Liver (tissue), 9 donors: ENCODE results near the gene LSM12. TPM values are rescaled to one million over a fixed set of nuclear protein-coding genes. Genes with fewer than 3 reads are reported as not detected.
"Not testable (repeated sequence)": the region's sequence is repeated elsewhere in the genome, so short reads cannot be mapped to it uniquely, and the experiment has no call there.

Source experiments
- DNase-seq: peaks from one replicate; pipeline ENCODE4 v3.0.0-alpha.2; 2017; ENCODE audit warnings: low spot score
- H3K27ac ChIP-seq, 2 donors: one replicate each; pipeline ENCODE4 v1.7.0; 2013; ENCODE audit warnings: inconsistent platforms in 2 of 2, low read length in 2 of 2, control low read depth in 1 of 2, low read depth in 1 of 2, mild to moderate bottlenecking in 1 of 2
- H3K27me3 ChIP-seq, 4 donors: one replicate each; pipeline versions ENCODE4 v1.6.1 to v1.7.0; 2013; ENCODE audit warnings: low read length in 3 of 4, inconsistent platforms in 1 of 4, mild to moderate bottlenecking in 1 of 4, moderate library complexity in 1 of 4; ENCODE audit not compliant: control insufficient read depth in 4 of 4, insufficient read depth in 4 of 4
- H3K36me3 ChIP-seq, 4 donors: one replicate each; pipeline versions ENCODE4 v1.6.1 to v1.7.0; 2013; ENCODE audit warnings: low read length in 3 of 4, mild to moderate bottlenecking in 3 of 4, low read depth in 1 of 4, moderate library complexity in 1 of 4; ENCODE audit not compliant: control insufficient read depth in 4 of 4, insufficient read depth in 3 of 4
- H3K4me1 ChIP-seq, 4 donors: one replicate each; pipeline versions ENCODE4 v1.6.1 to v1.7.0; 2013; ENCODE audit warnings: low read length in 3 of 4, mild to moderate bottlenecking in 3 of 4, moderate library complexity in 1 of 4; ENCODE audit not compliant: control insufficient read depth in 4 of 4, insufficient read depth in 4 of 4
- H3K4me3 ChIP-seq, 3 donors: one replicate each; pipeline versions ENCODE4 v1.6.1 to v1.7.0; 2013; ENCODE audit warnings: low read length in 3 of 3, control low read depth in 1 of 3, low read depth in 1 of 3, mild to moderate bottlenecking in 1 of 3
- H3K9ac ChIP-seq, 2 donors: one replicate each; pipeline ENCODE4 v1.7.0; 2013; ENCODE audit warnings: low read length in 2 of 2, mild to moderate bottlenecking in 2 of 2, moderate library complexity in 2 of 2, control low read depth in 1 of 2, low read depth in 1 of 2
- H3K9me3 ChIP-seq, 4 donors: one replicate each; pipeline versions ENCODE4 v1.6.1 to v1.7.0; 2013; ENCODE audit warnings: low read length in 3 of 4; ENCODE audit not compliant: control insufficient read depth in 4 of 4
- CTCF ChIP-seq: fragments of 150-350 bp; IDR thresholded peaks from 2 replicates; pipeline ENCODE4 v1.5.1; 2017; ENCODE audit warnings: improper control_type of control experiment, low read depth, low read length; ENCODE audit not compliant: missing input control
- EGR1 ChIP-seq, 2 donors: IDR thresholded peaks; 2 replicates each; pipeline ENCODE4 v1.6.1; 2016 to 2018; ENCODE audit warnings: antibody characterized with exemption in 2 of 2, low read depth in 2 of 2
- GABPA ChIP-seq, 2 donors: IDR thresholded peaks in 1 of 2; conservative IDR thresholded peaks in 1 of 2; 2 replicates each; pipeline ENCODE4 v1.6.1; 2016; ENCODE audit warnings: antibody characterized with exemption in 2 of 2, mild to moderate bottlenecking in 1 of 2, moderate library complexity in 1 of 2
- HNF4A ChIP-seq, 2 donors: conservative IDR thresholded peaks; 2 replicates each; pipeline ENCODE4 v1.6.1; 2016; ENCODE audit warnings: antibody characterized with exemption in 2 of 2, mild to moderate bottlenecking in 2 of 2
- MAX ChIP-seq: IDR thresholded peaks from 2 replicates; pipeline ENCODE4 v1.6.1; 2016; ENCODE audit warnings: antibody characterized with exemption
- NR2F2 ChIP-seq: IDR thresholded peaks from 2 replicates; pipeline ENCODE4 v1.6.1; 2016; ENCODE audit warnings: antibody characterized with exemption
- RAD21 ChIP-seq, 2 donors: IDR thresholded peaks; 2 replicates each; pipeline ENCODE4 v1.6.1; 2016; ENCODE audit warnings: antibody characterized with exemption in 2 of 2, mild to moderate bottlenecking in 2 of 2
- RXRA ChIP-seq, 2 donors: IDR thresholded peaks; 2 replicates each; pipeline ENCODE4 v1.6.1; 2017 to 2018; ENCODE audit warnings: antibody characterized with exemption in 2 of 2, mild to moderate bottlenecking in 1 of 2
- SP1 ChIP-seq: IDR thresholded peaks from 2 replicates; pipeline ENCODE4 v1.6.1; 2018; ENCODE audit warnings: antibody characterized with exemption, mild to moderate bottlenecking
- TAF1 ChIP-seq: conservative IDR thresholded peaks from 2 replicates; pipeline ENCODE4 v1.6.1; 2016; ENCODE audit warnings: antibody characterized with exemption, mild to moderate bottlenecking
- YY1 ChIP-seq: IDR thresholded peaks from 2 replicates; pipeline ENCODE4 v1.6.1; 2016; ENCODE audit warnings: antibody characterized with exemption, mild to moderate bottlenecking
- ZBTB33 ChIP-seq: IDR thresholded peaks from 2 replicates; pipeline ENCODE4 v1.6.1; 2016; ENCODE audit warnings: antibody characterized with exemption
- WGBS: extraction: QIAGEN DNeasy Blood & Tissue Kit; methylation state at CpG from one replicate; pipeline ENCODE4 v1.1.7; 2013; 5-methylcytosine and 5-hydroxymethylcytosine counted together
- polyA plus RNA-seq, 2 donors: library from polyadenylated mRNA; stranded (reverse) in 1 of 2; unstranded in 1 of 2; fragments of 200-250 nt in 1 of 2; fragments of >200 nt in 1 of 2; fragmentation: Nextera tagmentation in 1 of 2; extraction: Ambion mirVana in 1 of 2; gene quantifications; one replicate each; pipeline versions ENCODE4 v1.2.1 to v1.2.3, GENCODE V29; 2013 to 2015
- total RNA-seq, 2 donors: library from RNA; depleted of rRNA; stranded (reverse); fragments of >200 nt; gene quantifications; one replicate each; pipeline ENCODE4 v1.2.3, GENCODE V29; 2014
- donor health status: healthy.
- donor health status: healthy.
- donor health status: healthy.
- donor health status: healthy.
- donor health status: healthy.

LSM12 gene
- total and polyA plus RNA-seq, 4 donors: 12.1 to 31.9 (median 15.1) TPM

GRCh38 chr17:44053125-44053872 is 13.2 kb downstream of the LSM12 start:
- H3K4me3 ChIP-seq: no peak overlapping the region
- no peaks in the 10 kb centered on the region for H3K9me3 ChIP-seq
- no peak overlapping the region for H3K9ac ChIP-seq
- H3K4me1 ChIP-seq: peaks cover 4 to 14% (median 13%) of the 10 kb centered on the region in 4 donors
- no peak for TF ChIP-seq NR2F2
- no peak for TF ChIP-seq MAX
- peak; percentile 15 to 40 for TF ChIP-seq HNF4A (conservative IDR thresholded peaks at IDR 0.05)
- TF ChIP-seq RXRA (IDR thresholded peaks at IDR 0.05): peak in 1 of 2 donors; percentile 21
- TF ChIP-seq RAD21 (IDR thresholded peaks at IDR 0.05): peak in 1 of 2 donors; percentile 31
- TF ChIP-seq TAF1: no peak
- no peak for TF ChIP-seq GABPA (IDR thresholded peaks at IDR 0.05 in 1 of 2, conservative IDR thresholded peaks at IDR 0.05 in 1 of 2)
- 51% methylated on average over 3 of the region's 3 CpGs for WGBS
- DNase-seq: no peak
- H3K27me3 ChIP-seq: no peaks in the 10 kb centered on the region
- H3K27ac ChIP-seq: no peak overlapping the region
- peaks cover 5 to 32% (median 19%) of the 10 kb centered on the region in 4 donors for H3K36me3 ChIP-seq

GRCh38 chr17:44049294-44050060 is 17.0 kb downstream of the LSM12 start:
- no peak for TF ChIP-seq ZBTB33
- no peak overlapping the region for H3K4me3 ChIP-seq
- H3K9ac ChIP-seq: no peak overlapping the region
- no peaks in the 10 kb centered on the region for H3K27me3 ChIP-seq
- 97% methylated on average over 9 of the region's 9 CpGs for WGBS
- H3K36me3 ChIP-seq: peaks cover 6 to 27% (median 18%) of the 10 kb centered on the region in 4 donors
- H3K4me1 ChIP-seq: peaks cover 4 to 14% (median 13%) of the 10 kb centered on the region in 4 donors
- H3K27ac ChIP-seq: no peak overlapping the region
- DNase-seq: no peak
- H3K9me3 ChIP-seq: no peaks in the 10 kb centered on the region

- H3K9me3 ChIP-seq, H3K4me3 ChIP-seq, DNase-seq, H3K27me3 ChIP-seq, H3K27ac ChIP-seq, H3K9ac ChIP-seq, H3K4me1 ChIP-seq: not testable (repeated sequence)
- WGBS: over 99% methylated on average over 7 of the region's 7 CpGs
- peaks cover 4 to 20% (median 13%) of the 10 kb centered on the region in 4 donors for H3K36me3 ChIP-seq
Measured at GRCh38 chr17:44046893-44047292, 19.6 kb downstream of the LSM12 start.

- Histone ChIP-seq H3K27me3 (no peaks in the 10 kb centered on the region), H3K9ac (no peak overlapping the region), H3K4me1 (peaks cover 0 to 9% (median 5%) of the 10 kb centered on the region in 4 donors), H3K36me3 (peaks cover 4 to 12% (median 8%) of the 10 kb centered on the region in 4 donors), H3K4me3 (no peak overlapping the region), H3K27ac (no peak overlapping the region), H3K9me3 (no peaks in the 10 kb centered on the region)
- no peak for TF ChIP-seq ZBTB33
- TF ChIP-seq SP1: no peak
- TF ChIP-seq CTCF: no peak
- no peak for TF ChIP-seq EGR1 (IDR thresholded peaks at IDR 0.05; ENCODE audit: low read depth in 2 of 2)
- no peak for TF ChIP-seq YY1
- WGBS: 98% methylated on average over 4 of the region's 4 CpGs
- DNase-seq: no peak
Measured at GRCh38 chr17:44045486-44045885, 21.0 kb downstream of the LSM12 start.
